HCT116 (cell line): Measurements from ENCODE around the gene PRKG1. TPM values are rescaled to one million over a fixed set of nuclear protein-coding genes. Genes with fewer than 3 reads are reported as not detected.

Experiments
- ATAC-seq: fragments of 200-7000 bp; cut with Tn5 transposase; 2 replicates; pipeline ENCODE4 v1.9.1; 2020; ENCODE audit warnings: mild to moderate bottlenecking, moderate library complexity
- BruUV-seq: library from RNA; stranded (reverse); fragments of 400-500 nt; replicated peaks from 2 replicates; lab custom pipeline; 2021; lab: Mats Ljungman, UMichigan
- CTCF ChIA-PET: fragments of 300-600 bp; sonication (Branson Sonifier 250); formaldehyde crosslinking; loops from one replicate; lab custom pipeline; 2021; ENCODE audit warnings: antibody characterized with exemption; lab: Charles Lee
- POLR2A ChIA-PET: fragments of 300-600, 350-600 bp; sonication (Branson Sonifier 250); formaldehyde crosslinking; loops from one replicate; lab custom pipeline; 2021; ENCODE audit warnings: antibody characterized with exemption; lab: Charles Lee
- RAD21 ChIA-PET, 2 experiments: fragments of 300-600 bp; sonication (Branson Sonifier 250); formaldehyde crosslinking; loops; one replicate each; lab custom pipeline; 2023; ENCODE audit warnings: low total read pairs in 2 of 2; ENCODE audit not compliant: uncharacterized antibody in 2 of 2, unreplicated experiment in 2 of 2, low non-redundant PET in 1 of 2; lab: Charles Lee
- DNase-seq: peaks from one replicate; pipeline ENCODE4 v3.0.0-alpha.2; 2010; ENCODE audit warnings: low read depth, low spot score
- H2AFZ ChIP-seq: fragments of 200-600 bp; shearing (Covaris generic), sonication (generic); 2 replicates; pipeline ENCODE4 v1.6.1; 2017; ENCODE audit warnings: low read depth, mixed run types, mixed read lengths, antibody characterized with exemption, low read length; ENCODE audit not compliant: poor library complexity, severe bottlenecking
- H3K27ac ChIP-seq: 2 replicates; pipeline ENCODE4 v1.5.1; 2012; ENCODE audit warnings: low read depth, low read length
- H3K27me3 ChIP-seq: fragments of 200-600 bp; sonication (generic); 2 replicates; pipeline ENCODE4 v1.6.1; 2016; ENCODE audit warnings: mixed run types, low read length, mixed read lengths; ENCODE audit not compliant: insufficient read depth
- H3K36me3 ChIP-seq, 2 experiments: fragments of 200-500 bp in 1 of 2; fragments of 200-600 bp in 1 of 2; sonication (Bioruptor generic) in 1 of 2; sonication (generic) in 1 of 2; 2 replicates each; pipeline versions ENCODE4 v1.5.1 to v1.6.1; 2014 to 2016; ENCODE audit warnings: low read length in 2 of 2, inconsistent platforms in 1 of 2, mixed read lengths in 1 of 2, mixed run types in 1 of 2; ENCODE audit not compliant: insufficient read depth in 2 of 2, control insufficient read depth in 1 of 2
- H3K4me1 ChIP-seq, 2 experiments: fragments of 200-600 bp in 1 of 2; sonication (generic) in 1 of 2; 2 replicates each; pipeline versions ENCODE4 v1.5.1 to v1.6.1; 2012 to 2017; ENCODE audit warnings: low read length in 2 of 2, inconsistent platforms in 1 of 2, mild to moderate bottlenecking in 1 of 2, mixed read lengths in 1 of 2, mixed run types in 1 of 2, moderate library complexity in 1 of 2; ENCODE audit not compliant: insufficient read depth in 2 of 2, control insufficient read depth in 1 of 2
- H3K4me2 ChIP-seq: fragments of 200-600 bp; sonication (generic); 2 replicates; pipeline ENCODE4 v1.6.1; 2017; ENCODE audit warnings: mixed run types, low read length, mixed read lengths
- H3K4me3 ChIP-seq, 2 experiments: fragments of 200-600 bp in 1 of 2; sonication (generic) in 1 of 2; replicated peaks in 1 of 2; 2 replicates each; pipeline ENCODE4 v1.5.1; 2011 to 2016; ENCODE audit warnings: low read length in 2 of 2, control low read depth in 1 of 2, low read depth in 1 of 2, mild to moderate bottlenecking in 1 of 2, mixed read lengths in 1 of 2, mixed run types in 1 of 2
- H3K79me2 ChIP-seq: fragments of 200-600 bp; sonication (generic); 2 replicates; pipeline ENCODE4 v1.6.1; 2017; ENCODE audit warnings: mild to moderate bottlenecking, mixed run types, low read length, moderate library complexity, mixed read lengths; ENCODE audit not compliant: insufficient read depth
- H3K9ac ChIP-seq: fragments of 200-600 bp; sonication (generic); 2 replicates; pipeline ENCODE4 v1.6.1; 2016; ENCODE audit warnings: low read length, mixed read lengths
- H3K9me2 ChIP-seq: fragments of 200-600 bp; sonication (generic), shearing (Covaris generic); 2 replicates; pipeline ENCODE4 v1.6.1; 2017; ENCODE audit warnings: mixed run types, mild to moderate bottlenecking, moderate library complexity; ENCODE audit not compliant: insufficient read depth
- H3K9me3 ChIP-seq, 2 experiments: fragments of 200-500 bp in 1 of 2; fragments of 200-600 bp in 1 of 2; sonication (Bioruptor generic) in 1 of 2; sonication (generic) in 1 of 2; 2 replicates each; pipeline ENCODE4 v1.6.1; 2014 to 2017; ENCODE audit warnings: low read length in 2 of 2, mixed read lengths in 2 of 2, inconsistent platforms in 1 of 2, low read depth in 1 of 2, mild to moderate bottlenecking in 1 of 2, mixed run types in 1 of 2, moderate library complexity in 1 of 2; ENCODE audit not compliant: control insufficient read depth in 1 of 2, insufficient read depth in 1 of 2
- H4K20me1 ChIP-seq: fragments of 200-600 bp; sonication (generic), shearing (Covaris generic); 2 replicates; pipeline ENCODE4 v1.6.1; 2017; ENCODE audit warnings: mixed run types, mild to moderate bottlenecking, moderate library complexity; ENCODE audit not compliant: insufficient read depth
- CBX3 ChIP-seq: IDR thresholded peaks from 2 replicates; pipeline ENCODE4 v1.6.1; 2012; ENCODE audit warnings: low read depth
- EGR1 ChIP-seq: IDR thresholded peaks from 2 replicates; pipeline ENCODE4 v1.6.1; 2012; ENCODE audit warnings: low read depth
- ELF1 ChIP-seq: IDR thresholded peaks from 2 replicates; pipeline ENCODE4 v1.6.1; 2012; ENCODE audit warnings: low read depth, borderline replicate concordance
- EZH2 ChIP-seq: fragments of 200-600 bp; sonication (generic); IDR thresholded peaks from 2 replicates; pipeline ENCODE4 v1.6.1; 2017; ENCODE audit warnings: antibody characterized with exemption, mixed run types
- EZH2phosphoT487 ChIP-seq: fragments of 200-600 bp; IDR thresholded peaks from 2 replicates; pipeline ENCODE4 v1.6.1; 2018; ENCODE audit warnings: antibody characterized with exemption, borderline replicate concordance
- FOSL1 ChIP-seq: IDR thresholded peaks from 2 replicates; pipeline ENCODE4 v1.6.1; 2012; ENCODE audit warnings: low read depth
- POLR2A ChIP-seq: IDR thresholded peaks from 2 replicates; pipeline ENCODE4 v1.7.0; 2011; ENCODE audit warnings: borderline replicate concordance; ENCODE audit not compliant: insufficient read depth, insufficient read length; ENCODE audit errors: extremely low read depth
- POLR2AphosphoS5 ChIP-seq: IDR thresholded peaks from 2 replicates; pipeline ENCODE4 v1.6.1; 2011; ENCODE audit warnings: mild to moderate bottlenecking, low read depth, low read length, moderate library complexity
- SP1 ChIP-seq: IDR thresholded peaks from 2 replicates; pipeline ENCODE4 v1.6.1; 2012; ENCODE audit warnings: low read depth
- TCF7L2 ChIP-seq: IDR thresholded peaks from 2 replicates; pipeline ENCODE4 v1.7.0; 2011; ENCODE audit warnings: borderline replicate concordance, inconsistent platforms; ENCODE audit not compliant: insufficient read depth, insufficient read length; ENCODE audit errors: extremely low read depth
- YY1 ChIP-seq: IDR thresholded peaks from 2 replicates; pipeline ENCODE4 v1.6.1; 2011; ENCODE audit warnings: low read length, low read depth, moderate library complexity, mild to moderate bottlenecking; ENCODE audit not compliant: insufficient replicate concordance; ENCODE audit errors: extremely low read depth
- ZFX ChIP-seq: fragments of 450-650 bp; IDR thresholded peaks from 2 replicates; pipeline ENCODE4 v1.6.1; 2017
- ZNF274 ChIP-seq: fragments of 200-500 bp; sonication (Bioruptor generic); IDR thresholded peaks from 2 replicates; pipeline ENCODE4 v1.6.1; 2014; ENCODE audit warnings: mild to moderate bottlenecking, low read depth, low read length, inconsistent platforms
- intact Hi-C: fragments of 100-400 bp; cut with micrococcal nuclease; formaldehyde crosslinking; loops from 2 replicates; pipeline ENCODE4 v1.10.0; 2022
- total RNA-seq: library from RNA; stranded (reverse); gene quantifications from one replicate; pipeline ENCODE4 v1.2.1, GENCODE V29; 2021; ENCODE audit not compliant: unreplicated experiment
- TF ChIP-seq, protein P1 (sequence below): IDR thresholded peaks from 2 replicates; pipeline ENCODE4 v1.6.1; 2012
- TF ChIP-seq, protein P2 (sequence below): IDR thresholded peaks from 2 replicates; pipeline ENCODE4 v1.6.1; 2012; ENCODE audit warnings: low read depth
- TF ChIP-seq, protein P3 (sequence below): IDR thresholded peaks from 2 replicates; pipeline ENCODE4 v1.6.1; 2012
- TF ChIP-seq, protein P4 (sequence below): IDR thresholded peaks from 2 replicates; pipeline ENCODE4 v1.6.1; 2011; ENCODE audit warnings: mild to moderate bottlenecking, low read length, moderate library complexity; ENCODE audit not compliant: insufficient replicate concordance; ENCODE audit errors: extremely low read depth
- TF ChIP-seq, protein P5 (sequence below), 3 experiments: fragments of 200-600 bp in 1 of 3; sonication (generic) in 1 of 3; IDR thresholded peaks in 2 of 3; conservative IDR thresholded peaks in 1 of 3; 2 replicates each; pipeline ENCODE4 v1.5.1; 2012 to 2017; ENCODE audit warnings: low read depth in 2 of 3, low read length in 2 of 3, antibody characterized with exemption in 1 of 3, borderline replicate concordance in 1 of 3, control low read depth in 1 of 3, mild to moderate bottlenecking in 1 of 3, mixed read lengths in 1 of 3, mixed run types in 1 of 3, moderate library complexity in 1 of 3; ENCODE audit not compliant: insufficient read depth in 1 of 3

Gene PRKG1
- total RNA-seq, 1 experiment from 2014 or later = 1.4 TPM

DNA sequence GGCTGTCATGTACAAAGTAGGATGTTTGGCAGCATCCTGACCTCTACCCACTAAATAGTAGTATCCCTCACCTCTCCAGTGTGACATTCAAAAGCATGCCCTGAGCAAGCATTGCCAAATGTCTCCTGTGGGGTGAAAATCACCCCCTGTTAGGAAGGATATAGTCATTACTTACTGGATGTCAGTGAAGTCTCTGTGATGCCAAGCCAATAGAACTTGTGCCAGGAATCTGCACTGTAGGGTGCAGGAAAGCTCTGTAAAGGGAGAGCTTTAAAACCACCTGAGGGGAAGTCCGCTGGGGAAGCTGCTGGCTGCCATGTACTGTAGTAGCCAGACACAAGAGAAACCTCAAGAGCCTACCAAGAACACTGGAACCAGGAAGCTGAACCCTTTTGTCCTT, 1069.1 kb downstream of the PRKG1 start:
- H3K9ac ChIP-seq = no peak overlapping the region
- no peak for ATAC-seq
- H3K4me3 ChIP-seq = no peak overlapping the region
- intact Hi-C loops = no loop called here
- TF ChIP-seq, protein P1, sequence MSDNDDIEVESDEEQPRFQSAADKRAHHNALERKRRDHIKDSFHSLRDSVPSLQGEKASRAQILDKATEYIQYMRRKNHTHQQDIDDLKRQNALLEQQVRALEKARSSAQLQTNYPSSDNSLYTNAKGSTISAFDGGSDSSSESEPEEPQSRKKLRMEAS = no peak
- TF ChIP-seq, protein P2, sequence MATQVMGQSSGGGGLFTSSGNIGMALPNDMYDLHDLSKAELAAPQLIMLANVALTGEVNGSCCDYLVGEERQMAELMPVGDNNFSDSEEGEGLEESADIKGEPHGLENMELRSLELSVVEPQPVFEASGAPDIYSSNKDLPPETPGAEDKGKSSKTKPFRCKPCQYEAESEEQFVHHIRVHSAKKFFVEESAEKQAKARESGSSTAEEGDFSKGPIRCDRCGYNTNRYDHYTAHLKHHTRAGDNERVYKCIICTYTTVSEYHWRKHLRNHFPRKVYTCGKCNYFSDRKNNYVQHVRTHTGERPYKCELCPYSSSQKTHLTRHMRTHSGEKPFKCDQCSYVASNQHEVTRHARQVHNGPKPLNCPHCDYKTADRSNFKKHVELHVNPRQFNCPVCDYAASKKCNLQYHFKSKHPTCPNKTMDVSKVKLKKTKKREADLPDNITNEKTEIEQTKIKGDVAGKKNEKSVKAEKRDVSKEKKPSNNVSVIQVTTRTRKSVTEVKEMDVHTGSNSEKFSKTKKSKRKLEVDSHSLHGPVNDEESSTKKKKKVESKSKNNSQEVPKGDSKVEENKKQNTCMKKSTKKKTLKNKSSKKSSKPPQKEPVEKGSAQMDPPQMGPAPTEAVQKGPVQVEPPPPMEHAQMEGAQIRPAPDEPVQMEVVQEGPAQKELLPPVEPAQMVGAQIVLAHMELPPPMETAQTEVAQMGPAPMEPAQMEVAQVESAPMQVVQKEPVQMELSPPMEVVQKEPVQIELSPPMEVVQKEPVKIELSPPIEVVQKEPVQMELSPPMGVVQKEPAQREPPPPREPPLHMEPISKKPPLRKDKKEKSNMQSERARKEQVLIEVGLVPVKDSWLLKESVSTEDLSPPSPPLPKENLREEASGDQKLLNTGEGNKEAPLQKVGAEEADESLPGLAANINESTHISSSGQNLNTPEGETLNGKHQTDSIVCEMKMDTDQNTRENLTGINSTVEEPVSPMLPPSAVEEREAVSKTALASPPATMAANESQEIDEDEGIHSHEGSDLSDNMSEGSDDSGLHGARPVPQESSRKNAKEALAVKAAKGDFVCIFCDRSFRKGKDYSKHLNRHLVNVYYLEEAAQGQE = no peak
- TF ChIP-seq SP1 (no peak), POLR2A (no peak), YY1 (no peak), EZH2 (no peak), EGR1 (no peak), ELF1 (no peak), CBX3 (no peak), EZH2phosphoT487 (no peak), ZFX (no peak), ZNF274 (no peak), POLR2AphosphoS5 (no peak), FOSL1 (no peak), TCF7L2 (no peak)
- TF ChIP-seq, protein P3, sequence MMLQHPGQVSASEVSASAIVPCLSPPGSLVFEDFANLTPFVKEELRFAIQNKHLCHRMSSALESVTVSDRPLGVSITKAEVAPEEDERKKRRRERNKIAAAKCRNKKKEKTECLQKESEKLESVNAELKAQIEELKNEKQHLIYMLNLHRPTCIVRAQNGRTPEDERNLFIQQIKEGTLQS = no peak
- TF ChIP-seq, protein P4, sequence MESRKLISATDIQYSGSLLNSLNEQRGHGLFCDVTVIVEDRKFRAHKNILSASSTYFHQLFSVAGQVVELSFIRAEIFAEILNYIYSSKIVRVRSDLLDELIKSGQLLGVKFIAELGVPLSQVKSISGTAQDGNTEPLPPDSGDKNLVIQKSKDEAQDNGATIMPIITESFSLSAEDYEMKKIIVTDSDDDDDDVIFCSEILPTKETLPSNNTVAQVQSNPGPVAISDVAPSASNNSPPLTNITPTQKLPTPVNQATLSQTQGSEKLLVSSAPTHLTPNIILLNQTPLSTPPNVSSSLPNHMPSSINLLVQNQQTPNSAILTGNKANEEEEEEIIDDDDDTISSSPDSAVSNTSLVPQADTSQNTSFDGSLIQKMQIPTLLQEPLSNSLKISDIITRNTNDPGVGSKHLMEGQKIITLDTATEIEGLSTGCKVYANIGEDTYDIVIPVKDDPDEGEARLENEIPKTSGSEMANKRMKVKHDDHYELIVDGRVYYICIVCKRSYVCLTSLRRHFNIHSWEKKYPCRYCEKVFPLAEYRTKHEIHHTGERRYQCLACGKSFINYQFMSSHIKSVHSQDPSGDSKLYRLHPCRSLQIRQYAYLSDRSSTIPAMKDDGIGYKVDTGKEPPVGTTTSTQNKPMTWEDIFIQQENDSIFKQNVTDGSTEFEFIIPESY = no peak
- TF ChIP-seq, protein P5, sequence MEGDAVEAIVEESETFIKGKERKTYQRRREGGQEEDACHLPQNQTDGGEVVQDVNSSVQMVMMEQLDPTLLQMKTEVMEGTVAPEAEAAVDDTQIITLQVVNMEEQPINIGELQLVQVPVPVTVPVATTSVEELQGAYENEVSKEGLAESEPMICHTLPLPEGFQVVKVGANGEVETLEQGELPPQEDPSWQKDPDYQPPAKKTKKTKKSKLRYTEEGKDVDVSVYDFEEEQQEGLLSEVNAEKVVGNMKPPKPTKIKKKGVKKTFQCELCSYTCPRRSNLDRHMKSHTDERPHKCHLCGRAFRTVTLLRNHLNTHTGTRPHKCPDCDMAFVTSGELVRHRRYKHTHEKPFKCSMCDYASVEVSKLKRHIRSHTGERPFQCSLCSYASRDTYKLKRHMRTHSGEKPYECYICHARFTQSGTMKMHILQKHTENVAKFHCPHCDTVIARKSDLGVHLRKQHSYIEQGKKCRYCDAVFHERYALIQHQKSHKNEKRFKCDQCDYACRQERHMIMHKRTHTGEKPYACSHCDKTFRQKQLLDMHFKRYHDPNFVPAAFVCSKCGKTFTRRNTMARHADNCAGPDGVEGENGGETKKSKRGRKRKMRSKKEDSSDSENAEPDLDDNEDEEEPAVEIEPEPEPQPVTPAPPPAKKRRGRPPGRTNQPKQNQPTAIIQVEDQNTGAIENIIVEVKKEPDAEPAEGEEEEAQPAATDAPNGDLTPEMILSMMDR (IDR thresholded peaks at IDR 0.05 in 2 of 3, conservative IDR thresholded peaks at IDR 0.05 in 1 of 3; ENCODE audit: borderline replicate concordance in 1 of 3, insufficient read depth in 1 of 3, low read depth in 2 of 3, low read length in 2 of 3) = no peak
- H3K27me3 ChIP-seq = no peaks in the 10 kb centered on the region
- no peaks in the 10 kb centered on the region for H3K9me2 ChIP-seq
- H3K27ac ChIP-seq = no peak overlapping the region
- H3K36me3 ChIP-seq = no peaks in the 10 kb centered on the region
- H2AFZ ChIP-seq = no peak overlapping the region
- H4K20me1 ChIP-seq = no peaks in the 10 kb centered on the region
- CTCF ChIA-PET = no interaction called here
- no peaks in the 10 kb centered on the region for H3K4me1 ChIP-seq
- POLR2A ChIA-PET = no interaction called here
- no peak for DNase-seq
- no TSS peak for BruUV-seq
- no peak overlapping the region for H3K4me2 ChIP-seq
- no peaks in the 10 kb centered on the region for H3K9me3 ChIP-seq
- no peaks in the 10 kb centered on the region for H3K79me2 ChIP-seq
- RAD21 ChIA-PET = no interaction called here
